Islet precursor cell (in vitro differentiated cells): Measurements from ENCODE around the gene JAK1.
"Not testable (repeated sequence)": the region's sequence is repeated elsewhere in the genome, so short reads cannot be mapped to it uniquely, and the experiment has no call there.

ENCODE experiments used
- DNase-seq: peaks from one replicate; pipeline ENCODE4 v3.0.0-alpha.2; 2018

The JAK1 gene

GRCh38 chr1:64948216-64948615 lies 18.1 kb downstream of the JAK1 start:
- no peak for DNase-seq

GRCh38 chr1:64946916-64947315 lies 19.4 kb downstream of the JAK1 start:
- no peak for DNase-seq

GRCh38 chr1:64944913-64945312 lies 21.4 kb downstream of the JAK1 start:
- no peak for DNase-seq

GRCh38 chr1:64942675-64943074 lies 23.7 kb downstream of the JAK1 start:
- DNase-seq = no peak

GRCh38 chr1:64942118-64942517 lies 24.2 kb downstream of the JAK1 start:
- DNase-seq = no peak

GRCh38 chr1:64941461-64942117 lies 24.8 kb downstream of the JAK1 start:
- no peak for DNase-seq

- DNase-seq = no peak
These were observed 26.3 kb downstream of the JAK1 start for GRCh38 chr1:64940025-64940424.

- no peak for DNase-seq
These were observed 27.4 kb downstream of the JAK1 start for GRCh38 chr1:64938991-64939390.

- no peak for DNase-seq
These were observed 29.4 kb downstream of the JAK1 start for GRCh38 chr1:64936956-64937355.

GRCh38 chr1:64935551-64936155 lies 30.7 kb downstream of the JAK1 start:
- DNase-seq = no peak

- DNase-seq = no peak
These were observed 31.5 kb downstream of the JAK1 start for GRCh38 chr1:64934878-64935275.

GRCh38 chr1:64934115-64934877 lies 32.1 kb downstream of the JAK1 start:
- DNase-seq = peak; percentile 59

- no peak for DNase-seq
These were observed 32.9 kb downstream of the JAK1 start for GRCh38 chr1:64933296-64934070.

- DNase-seq = no peak
These were observed 33.4 kb downstream of the JAK1 start for GRCh38 chr1:64932962-64933295.

- not testable (repeated sequence) for DNase-seq
These were observed 35.7 kb downstream of the JAK1 start for GRCh38 chr1:64930640-64931039.

- no peak for DNase-seq
These were observed 37.1 kb downstream of the JAK1 start for GRCh38 chr1:64929221-64929620.

GRCh38 chr1:64928325-64928724 lies 38.0 kb downstream of the JAK1 start:
- DNase-seq = no peak

- DNase-seq = no peak
These were observed 40.8 kb downstream of the JAK1 start for GRCh38 chr1:64925594-64925993.

GRCh38 chr1:64923294-64923718 lies 43.0 kb downstream of the JAK1 start:
- DNase-seq = no peak

GRCh38 chr1:64922336-64922735 lies 44.0 kb downstream of the JAK1 start:
- DNase-seq = no peak

- no peak for DNase-seq
These were observed 44.6 kb downstream of the JAK1 start for GRCh38 chr1:64921771-64922170.

- no peak for DNase-seq
These were observed 45.3 kb downstream of the JAK1 start for GRCh38 chr1:64920941-64921589.

- not testable (repeated sequence) for DNase-seq
These were observed 47.2 kb downstream of the JAK1 start for GRCh38 chr1:64919120-64919519.
